Fibroblast of the conjunctiva (primary cell): ENCODE results near the gene P2RX7.

Source experiments
- DNase-seq: peaks from one replicate; pipeline ENCODE4 v3.0.0-alpha.2; 2010; ENCODE audit warnings: low read depth

The P2RX7 gene

GRCh38 chr12:121110211-121110940 is 22.3 kb upstream of the P2RX7 start:
- DNase-seq, result peak; percentile 68

GRCh38 chr12:121111684-121112083 is 21.0 kb upstream of the P2RX7 start:
- no peak for DNase-seq

GRCh38 chr12:121112496-121112895 is 20.2 kb upstream of the P2RX7 start:
- no peak for DNase-seq

GRCh38 chr12:121113057-121113456 is 19.6 kb upstream of the P2RX7 start:
- no peak for DNase-seq

DNA sequence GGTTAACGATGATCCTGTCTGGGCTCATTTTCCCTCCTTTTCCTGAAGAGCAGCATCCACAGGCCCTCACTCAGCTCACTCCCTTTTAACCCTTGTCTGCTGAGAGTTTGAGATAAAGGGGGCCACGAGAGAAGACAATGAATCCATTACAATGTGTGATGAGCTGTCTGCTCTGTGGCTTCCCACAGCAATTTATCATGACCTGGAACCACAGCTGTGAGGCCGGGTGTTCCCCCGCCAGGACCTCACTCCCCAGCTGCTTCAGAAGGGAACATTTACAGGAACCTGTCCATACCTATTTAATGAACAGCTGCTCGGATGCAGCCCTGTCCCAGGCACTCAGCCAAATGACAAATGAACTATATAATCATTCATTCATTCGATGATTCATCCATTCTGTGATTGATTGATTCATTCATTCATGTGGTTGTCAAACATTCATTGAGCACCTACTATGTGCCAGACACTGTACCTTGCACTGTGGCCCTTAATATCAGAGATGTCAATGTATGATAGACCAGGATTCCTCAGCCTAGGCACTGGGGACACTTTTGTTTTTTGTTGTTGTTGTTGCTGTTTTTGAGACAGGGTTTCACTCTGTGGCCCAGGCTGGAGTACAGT is 18.5 kb upstream of the P2RX7 start:
- DNase-seq, result no peak

DNA sequence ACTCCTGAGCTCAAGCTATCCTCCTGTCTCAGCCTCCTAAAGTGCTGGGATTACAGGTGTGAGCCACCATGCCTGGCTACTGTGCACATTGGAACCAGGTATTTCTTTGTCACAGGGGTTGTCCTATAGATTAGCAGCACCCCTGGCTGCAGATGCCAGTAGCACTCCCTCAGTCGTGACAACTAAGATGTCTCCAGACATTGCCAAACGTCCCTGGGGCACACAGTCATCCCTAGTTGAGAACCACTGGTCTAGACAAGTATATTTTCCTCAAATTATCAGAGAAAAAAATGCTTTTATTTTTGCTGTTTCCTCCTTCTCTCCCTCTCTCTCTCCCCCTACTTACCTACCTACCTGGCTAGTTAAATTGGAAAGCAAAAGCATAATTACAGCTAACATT is 17.9 kb upstream of the P2RX7 start:
- DNase-seq, result no peak

- no peak for DNase-seq
Observed at GRCh38 chr12:121115530-121115929, 17.1 kb upstream of the P2RX7 start.

- no peak for DNase-seq
Observed at GRCh38 chr12:121116318-121117225, 16.1 kb upstream of the P2RX7 start.

DNA sequence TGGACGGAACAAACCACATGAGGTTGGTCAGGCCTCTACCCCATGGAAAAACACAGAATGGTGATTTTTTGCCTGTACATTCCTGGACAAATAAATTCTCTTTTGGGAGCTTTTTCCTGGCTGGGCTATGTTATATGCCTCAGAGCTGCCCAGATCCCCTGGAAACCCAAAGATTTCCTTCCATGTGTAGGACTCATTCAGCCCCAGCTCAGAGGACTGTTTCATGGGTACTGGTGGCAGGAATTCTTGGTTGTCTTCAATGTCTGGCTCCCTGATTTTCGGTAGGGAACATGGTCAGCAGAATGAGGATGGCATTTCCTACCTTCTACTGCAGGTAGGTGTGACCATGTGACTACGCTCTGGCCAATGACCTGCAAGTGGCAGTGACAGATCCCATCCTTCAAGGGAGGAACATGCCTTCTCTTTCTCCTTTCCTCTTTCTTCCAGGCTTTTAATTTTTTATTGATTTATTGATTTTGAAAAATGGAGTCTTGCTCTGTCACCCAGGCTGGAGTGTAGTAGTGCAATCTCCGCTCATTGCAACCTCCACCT is 15.4 kb upstream of the P2RX7 start:
- DNase-seq, result no peak

GRCh38 chr12:121120323-121120722 is 12.4 kb upstream of the P2RX7 start:
- DNase-seq, result no peak

DNA sequence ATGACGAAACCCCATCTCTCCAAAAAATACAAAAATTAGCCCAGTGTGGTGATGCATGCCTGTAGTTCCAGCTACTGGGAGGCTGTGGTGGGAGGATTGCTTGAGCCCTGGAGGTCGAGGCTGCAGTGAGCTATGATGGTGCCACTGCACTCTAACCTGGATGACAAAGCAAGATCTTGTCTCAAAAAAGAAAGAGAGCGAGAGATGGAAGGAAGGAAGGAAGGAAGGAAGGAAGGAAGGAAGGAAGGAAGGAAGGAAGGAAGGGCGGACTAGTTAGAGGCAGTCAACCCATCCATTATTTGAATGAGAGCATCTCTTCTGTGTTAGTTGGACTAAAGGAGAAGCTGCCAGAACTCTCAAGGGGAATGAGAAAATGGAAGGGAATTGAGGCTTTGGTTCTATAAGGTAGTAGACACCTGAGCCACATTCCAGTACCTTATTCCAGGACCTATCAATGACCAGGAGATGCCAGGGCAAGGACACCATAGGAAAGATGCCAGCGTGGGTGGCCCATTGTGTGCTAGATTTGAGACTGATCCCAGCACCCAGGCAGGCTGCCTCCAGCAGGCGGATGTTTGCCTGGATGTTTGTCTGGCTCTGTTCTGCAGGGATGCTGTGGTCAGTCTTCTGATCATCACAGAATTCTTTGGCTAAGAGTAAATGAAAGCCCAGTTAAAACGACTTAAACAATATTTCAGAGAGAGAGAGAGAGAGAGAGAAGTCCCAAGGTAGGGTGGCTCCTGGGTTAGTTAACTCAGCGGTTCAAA is 11.5 kb upstream of the P2RX7 start:
- no peak for DNase-seq

- DNase-seq, result no peak
Observed at GRCh38 chr12:121121805-121122204, 10.9 kb upstream of the P2RX7 start.

DNA sequence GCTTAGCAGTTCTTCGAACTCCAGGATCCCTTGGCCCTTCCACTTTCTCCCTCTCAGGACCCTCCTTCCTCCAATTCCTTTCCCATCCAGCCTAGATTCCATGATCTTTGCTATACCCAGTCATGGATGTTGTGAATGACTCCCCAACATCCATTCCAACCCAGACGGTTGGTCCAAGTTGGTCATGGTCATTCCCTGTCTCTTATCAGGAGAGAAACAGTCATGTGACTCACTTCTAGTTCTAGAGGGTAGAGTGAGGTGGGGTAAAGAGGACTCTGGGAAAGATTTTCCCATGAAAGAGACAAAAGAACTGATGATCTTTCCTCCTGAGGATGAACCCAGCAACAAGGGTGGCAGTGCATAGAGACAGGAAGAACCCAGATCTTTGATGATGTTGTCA is 9.2 kb upstream of the P2RX7 start:
- DNase-seq, result no peak

GRCh38 chr12:121124402-121125109 is 8.1 kb upstream of the P2RX7 start:
- DNase-seq, result peak; percentile 62

DNA sequence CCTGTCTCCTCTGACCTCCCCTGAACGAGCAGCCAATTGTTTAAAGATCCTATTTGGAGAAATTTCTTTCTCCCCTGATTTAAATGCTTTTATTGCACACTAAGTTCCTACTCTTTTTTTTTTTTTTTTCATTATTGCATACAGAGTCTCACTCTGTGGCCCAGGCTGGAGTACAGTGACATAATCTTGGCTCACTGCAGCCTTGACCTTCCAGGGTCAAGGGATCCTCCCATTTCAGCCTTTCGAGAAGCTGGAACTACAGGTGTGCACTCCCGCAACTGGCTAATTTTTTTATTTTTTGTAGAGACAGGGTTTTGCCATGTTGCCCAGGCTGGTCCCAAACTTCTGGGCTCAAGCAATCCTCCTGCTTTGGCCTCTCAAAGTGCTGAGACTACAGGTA is 5.2 kb upstream of the P2RX7 start:
- no peak for DNase-seq

DNA sequence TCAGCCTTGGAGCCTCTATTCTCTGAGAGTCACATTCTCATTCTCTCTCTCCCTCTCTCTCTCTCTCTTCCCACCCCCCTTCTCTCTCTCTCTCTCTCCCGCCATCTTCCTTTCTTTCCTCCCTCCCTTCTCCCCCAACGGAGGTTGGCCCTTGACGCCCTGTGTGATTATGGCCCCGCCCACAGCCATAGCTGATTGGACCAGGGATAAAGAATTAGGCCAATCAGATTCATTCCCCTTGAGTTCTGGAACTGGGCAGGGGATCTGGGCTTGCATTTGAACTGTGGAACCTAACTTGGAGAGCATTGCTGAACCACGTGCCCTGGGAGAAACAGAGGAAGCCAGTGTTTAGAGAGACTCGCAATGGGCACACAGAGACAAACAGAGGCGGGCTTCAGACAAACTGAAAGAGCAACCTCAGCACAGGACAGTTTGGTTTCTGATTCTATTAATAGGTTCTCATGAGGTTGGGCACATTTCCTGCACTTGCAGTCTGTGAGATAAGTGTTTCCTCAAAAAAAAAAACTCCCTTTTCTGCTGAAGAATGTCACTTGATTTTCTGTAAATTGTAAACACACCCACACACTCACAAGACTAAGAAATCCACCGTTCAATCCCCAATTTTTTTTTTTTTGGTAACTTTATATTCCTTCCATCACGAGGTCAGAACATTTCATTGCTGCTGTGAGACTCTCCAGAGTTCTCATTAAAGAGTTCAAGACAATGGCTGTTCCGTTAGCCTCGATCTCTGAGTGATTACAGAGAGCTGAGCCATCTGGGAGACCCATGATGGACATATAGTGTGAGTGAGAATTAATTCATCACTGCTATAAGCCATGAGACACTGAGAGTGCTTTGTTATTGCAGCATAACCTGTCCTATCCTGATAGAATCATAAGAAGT is 3.5 kb upstream of the P2RX7 start:
- no peak for DNase-seq

DNA sequence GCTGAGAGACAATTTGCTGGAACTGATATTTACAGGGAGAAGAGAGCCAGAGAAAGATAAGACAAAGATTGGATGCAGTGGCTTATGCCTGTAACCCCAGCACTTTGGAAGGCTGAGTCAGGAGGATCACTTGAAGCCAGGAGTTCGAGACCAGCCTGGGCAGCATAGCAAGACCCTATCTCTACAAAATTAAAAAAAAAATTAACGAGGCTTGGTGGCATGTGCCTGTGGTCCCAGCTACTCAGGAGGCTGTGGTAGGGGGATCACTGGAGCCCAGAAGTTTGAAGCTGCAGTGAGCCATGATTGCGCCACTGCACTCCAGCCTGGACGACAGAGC is 2.9 kb upstream of the P2RX7 start:
- no peak for DNase-seq

- DNase-seq, result no peak
Observed at GRCh38 chr12:121130866-121131373, 1.8 kb upstream of the P2RX7 start.

- DNase-seq, result no peak
Observed at GRCh38 chr12:121131941-121132341, 735 bp upstream of the P2RX7 start.

DNA sequence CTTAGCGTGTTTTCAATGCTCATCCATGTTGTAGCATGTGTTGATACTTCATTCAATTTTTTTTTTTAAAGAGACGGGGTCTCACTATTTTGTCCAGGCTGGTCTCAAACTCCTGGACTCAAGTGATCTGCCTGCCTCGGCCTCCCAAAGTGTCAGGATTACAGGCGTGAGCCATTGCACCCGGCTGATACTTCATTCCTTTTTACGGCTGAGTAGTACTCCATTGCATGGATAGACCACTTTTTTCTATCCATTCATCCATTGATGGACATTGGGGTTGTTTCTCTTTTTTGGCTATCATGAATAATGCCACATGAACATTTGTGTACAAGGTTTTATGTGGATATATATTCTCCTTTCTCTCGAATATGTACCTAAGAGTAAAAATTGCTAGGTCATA is 1.2 kb downstream of the P2RX7 start:
- no peak for DNase-seq
